Measurements from ENCODE around the gene SPG11.
"Not testable (repeated sequence)": the region's sequence is repeated elsewhere in the genome, so short reads cannot be mapped to it uniquely, and the experiment has no call there.

DNA sequence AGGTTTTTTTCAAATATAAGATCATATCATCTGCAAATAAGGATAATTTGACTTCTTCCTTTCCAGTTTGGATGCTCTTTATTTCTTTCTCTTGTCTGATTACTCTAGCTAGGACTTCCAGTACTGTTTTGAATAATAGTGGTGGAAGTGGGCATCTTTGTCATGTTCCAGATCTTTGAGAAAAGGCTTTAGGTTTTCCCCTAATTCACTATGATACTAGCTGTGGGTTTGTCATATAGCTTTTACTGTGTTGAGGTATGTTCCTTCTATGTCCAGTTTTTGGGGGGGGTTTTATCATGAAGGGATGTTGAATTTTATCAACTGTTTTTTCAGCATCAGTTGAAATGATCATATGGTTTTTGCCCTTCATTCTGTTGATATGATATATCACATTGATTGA lies 37.2 kb upstream of the SPG11 start:
- not testable (repeated sequence) for TF ChIP-seq EZH2 (IDR thresholded peaks at IDR 0.05; ENCODE audit: low read depth, unreplicated experiment); EZH2phosphoT487 (IDR thresholded peaks at IDR 0.05; ENCODE audit: unreplicated experiment); JUNB (IDR thresholded peaks at IDR 0.05; ENCODE audit: unreplicated experiment); POLR2AphosphoS5 (IDR thresholded peaks at IDR 0.05; ENCODE audit: low read depth); ZNF331 (CRISPR knock-in tag; IDR thresholded peaks at IDR 0.05; ENCODE audit: low read depth); CREB1 (CRISPR knock-in tag; IDR thresholded peaks at IDR 0.05; ENCODE audit: low read depth)
- TF ChIP-seq, protein P1, sequence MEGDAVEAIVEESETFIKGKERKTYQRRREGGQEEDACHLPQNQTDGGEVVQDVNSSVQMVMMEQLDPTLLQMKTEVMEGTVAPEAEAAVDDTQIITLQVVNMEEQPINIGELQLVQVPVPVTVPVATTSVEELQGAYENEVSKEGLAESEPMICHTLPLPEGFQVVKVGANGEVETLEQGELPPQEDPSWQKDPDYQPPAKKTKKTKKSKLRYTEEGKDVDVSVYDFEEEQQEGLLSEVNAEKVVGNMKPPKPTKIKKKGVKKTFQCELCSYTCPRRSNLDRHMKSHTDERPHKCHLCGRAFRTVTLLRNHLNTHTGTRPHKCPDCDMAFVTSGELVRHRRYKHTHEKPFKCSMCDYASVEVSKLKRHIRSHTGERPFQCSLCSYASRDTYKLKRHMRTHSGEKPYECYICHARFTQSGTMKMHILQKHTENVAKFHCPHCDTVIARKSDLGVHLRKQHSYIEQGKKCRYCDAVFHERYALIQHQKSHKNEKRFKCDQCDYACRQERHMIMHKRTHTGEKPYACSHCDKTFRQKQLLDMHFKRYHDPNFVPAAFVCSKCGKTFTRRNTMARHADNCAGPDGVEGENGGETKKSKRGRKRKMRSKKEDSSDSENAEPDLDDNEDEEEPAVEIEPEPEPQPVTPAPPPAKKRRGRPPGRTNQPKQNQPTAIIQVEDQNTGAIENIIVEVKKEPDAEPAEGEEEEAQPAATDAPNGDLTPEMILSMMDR (conservative IDR thresholded peaks at IDR 0.05; ENCODE audit: low read depth in 2 of 2): not testable (repeated sequence)
- TF ChIP-seq, protein P2, sequence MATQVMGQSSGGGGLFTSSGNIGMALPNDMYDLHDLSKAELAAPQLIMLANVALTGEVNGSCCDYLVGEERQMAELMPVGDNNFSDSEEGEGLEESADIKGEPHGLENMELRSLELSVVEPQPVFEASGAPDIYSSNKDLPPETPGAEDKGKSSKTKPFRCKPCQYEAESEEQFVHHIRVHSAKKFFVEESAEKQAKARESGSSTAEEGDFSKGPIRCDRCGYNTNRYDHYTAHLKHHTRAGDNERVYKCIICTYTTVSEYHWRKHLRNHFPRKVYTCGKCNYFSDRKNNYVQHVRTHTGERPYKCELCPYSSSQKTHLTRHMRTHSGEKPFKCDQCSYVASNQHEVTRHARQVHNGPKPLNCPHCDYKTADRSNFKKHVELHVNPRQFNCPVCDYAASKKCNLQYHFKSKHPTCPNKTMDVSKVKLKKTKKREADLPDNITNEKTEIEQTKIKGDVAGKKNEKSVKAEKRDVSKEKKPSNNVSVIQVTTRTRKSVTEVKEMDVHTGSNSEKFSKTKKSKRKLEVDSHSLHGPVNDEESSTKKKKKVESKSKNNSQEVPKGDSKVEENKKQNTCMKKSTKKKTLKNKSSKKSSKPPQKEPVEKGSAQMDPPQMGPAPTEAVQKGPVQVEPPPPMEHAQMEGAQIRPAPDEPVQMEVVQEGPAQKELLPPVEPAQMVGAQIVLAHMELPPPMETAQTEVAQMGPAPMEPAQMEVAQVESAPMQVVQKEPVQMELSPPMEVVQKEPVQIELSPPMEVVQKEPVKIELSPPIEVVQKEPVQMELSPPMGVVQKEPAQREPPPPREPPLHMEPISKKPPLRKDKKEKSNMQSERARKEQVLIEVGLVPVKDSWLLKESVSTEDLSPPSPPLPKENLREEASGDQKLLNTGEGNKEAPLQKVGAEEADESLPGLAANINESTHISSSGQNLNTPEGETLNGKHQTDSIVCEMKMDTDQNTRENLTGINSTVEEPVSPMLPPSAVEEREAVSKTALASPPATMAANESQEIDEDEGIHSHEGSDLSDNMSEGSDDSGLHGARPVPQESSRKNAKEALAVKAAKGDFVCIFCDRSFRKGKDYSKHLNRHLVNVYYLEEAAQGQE (IDR thresholded peaks at IDR 0.05; ENCODE audit: unreplicated experiment): not testable (repeated sequence)

Data from GM23338 (cell line).